Stimulated activated naive CD4-positive, alpha-beta T cell treated with Interleukin-2 at 50 U/mL for 16 hours (primary cell): ENCODE data around the gene GORASP2.

Experiments
- DNase-seq: peaks from one replicate; lab custom pipeline; 2025; lab: John Stamatoyannopoulos, UW

The GORASP2 gene

GRCh38 chr2:170966648-170967396, 37.8 kb downstream of the GORASP2 start:
- no peak for DNase-seq

GRCh38 chr2:170967553-170967952, 38.5 kb downstream of the GORASP2 start:
- no peak for DNase-seq

GRCh38 chr2:170968205-170969003, 39.4 kb downstream of the GORASP2 start:
- DNase-seq = no peak

- no peak for DNase-seq
These were observed 40.0 kb downstream of the GORASP2 start for GRCh38 chr2:170969030-170969429.

GRCh38 chr2:170969872-170970496, 40.9 kb downstream of the GORASP2 start:
- no peak for DNase-seq

- DNase-seq = no peak
These were observed 42.0 kb downstream of the GORASP2 start for GRCh38 chr2:170971071-170971470.

GRCh38 chr2:170972296-170973224, 43.5 kb downstream of the GORASP2 start:
- DNase-seq = no peak

- DNase-seq = no peak
These were observed 44.1 kb downstream of the GORASP2 start for GRCh38 chr2:170973225-170973491.

- DNase-seq = peak; percentile 82
These were observed 44.6 kb downstream of the GORASP2 start for GRCh38 chr2:170973492-170974303.

GRCh38 chr2:170974304-170974993, 45.4 kb downstream of the GORASP2 start:
- DNase-seq = no peak

- no peak for DNase-seq
These were observed 46.3 kb downstream of the GORASP2 start for GRCh38 chr2:170975127-170975942.

GRCh38 chr2:170975943-170976270, 46.9 kb downstream of the GORASP2 start:
- DNase-seq = no peak

- no peak for DNase-seq
These were observed 55.0 kb downstream of the GORASP2 start for GRCh38 chr2:170984079-170984478.

GRCh38 chr2:170985407-170985806, 56.4 kb downstream of the GORASP2 start:
- DNase-seq = no peak

GRCh38 chr2:170986566-170987258, 57.7 kb downstream of the GORASP2 start:
- no peak for DNase-seq

- no peak for DNase-seq
These were observed 62.5 kb downstream of the GORASP2 start for GRCh38 chr2:170991398-170992182.

- no peak for DNase-seq
These were observed 67.3 kb downstream of the GORASP2 start for GRCh38 chr2:170996316-170996715.

- DNase-seq = no peak
These were observed 69.0 kb downstream of the GORASP2 start for GRCh38 chr2:170997893-170998597.
